HL-60 (cell line): ENCODE results near the gene CD7.

Experiments used
- SPI1 ChIP-seq: IDR thresholded peaks from 2 replicates; pipeline ENCODE4 v1.6.1; 2012; ENCODE audit warnings: low read depth, mild to moderate bottlenecking, borderline replicate concordance
- TF ChIP-seq, protein P1 (sequence below): IDR thresholded peaks from one replicate; pipeline ENCODE4 v1.5.1; 2011; ENCODE audit warnings: low read length, control low read depth, inconsistent platforms; ENCODE audit not compliant: insufficient read depth

DNA sequence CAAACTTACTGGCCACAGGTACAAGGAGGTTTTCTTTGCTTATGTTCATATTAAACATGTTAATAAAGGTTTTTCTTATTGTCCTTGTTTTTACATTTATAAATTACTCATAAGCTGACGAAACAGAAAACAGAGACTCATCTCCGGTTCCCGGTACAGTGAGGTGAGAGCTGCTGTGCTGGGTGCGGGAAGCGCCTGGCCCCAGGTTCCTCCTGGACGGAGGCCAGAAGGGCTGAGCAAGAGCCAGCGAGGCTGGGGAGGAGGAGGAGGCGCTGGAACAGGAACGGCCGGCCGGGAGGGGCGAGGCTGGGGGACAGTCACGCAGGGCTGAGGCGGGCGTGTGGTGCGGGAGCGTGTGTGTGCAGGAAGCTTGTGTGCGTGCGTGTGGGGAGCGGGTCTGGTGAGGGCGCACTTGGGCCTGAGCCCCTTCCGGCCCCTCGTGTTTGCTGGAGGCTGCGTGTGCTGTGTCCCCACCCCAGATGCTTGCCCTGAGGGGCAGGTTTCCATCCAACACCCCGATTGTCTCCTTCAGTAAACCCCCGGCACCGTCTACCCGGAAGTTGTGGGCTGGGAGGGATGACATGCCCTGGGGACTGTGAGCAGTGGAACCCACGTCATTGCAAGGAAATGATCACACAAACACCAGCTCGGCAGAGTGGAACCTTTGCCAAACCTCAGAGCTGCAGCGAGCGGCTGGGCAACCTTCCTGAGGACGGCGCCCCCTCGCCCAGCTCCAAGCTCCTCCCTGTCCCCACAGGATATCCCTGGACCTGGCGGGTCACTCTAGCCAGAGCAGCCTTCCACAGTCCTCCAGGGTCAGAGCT is 19.5 kb downstream of the CD7 start:
- TF ChIP-seq, protein P1, sequence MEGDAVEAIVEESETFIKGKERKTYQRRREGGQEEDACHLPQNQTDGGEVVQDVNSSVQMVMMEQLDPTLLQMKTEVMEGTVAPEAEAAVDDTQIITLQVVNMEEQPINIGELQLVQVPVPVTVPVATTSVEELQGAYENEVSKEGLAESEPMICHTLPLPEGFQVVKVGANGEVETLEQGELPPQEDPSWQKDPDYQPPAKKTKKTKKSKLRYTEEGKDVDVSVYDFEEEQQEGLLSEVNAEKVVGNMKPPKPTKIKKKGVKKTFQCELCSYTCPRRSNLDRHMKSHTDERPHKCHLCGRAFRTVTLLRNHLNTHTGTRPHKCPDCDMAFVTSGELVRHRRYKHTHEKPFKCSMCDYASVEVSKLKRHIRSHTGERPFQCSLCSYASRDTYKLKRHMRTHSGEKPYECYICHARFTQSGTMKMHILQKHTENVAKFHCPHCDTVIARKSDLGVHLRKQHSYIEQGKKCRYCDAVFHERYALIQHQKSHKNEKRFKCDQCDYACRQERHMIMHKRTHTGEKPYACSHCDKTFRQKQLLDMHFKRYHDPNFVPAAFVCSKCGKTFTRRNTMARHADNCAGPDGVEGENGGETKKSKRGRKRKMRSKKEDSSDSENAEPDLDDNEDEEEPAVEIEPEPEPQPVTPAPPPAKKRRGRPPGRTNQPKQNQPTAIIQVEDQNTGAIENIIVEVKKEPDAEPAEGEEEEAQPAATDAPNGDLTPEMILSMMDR: no peak
- peak; percentile 66; the same call in 1 of the 2 replicates for TF ChIP-seq SPI1
